ENCODE measurements around the gene ADAM12. TPM values are rescaled to one million over a fixed set of nuclear protein-coding genes. Genes with fewer than 3 reads are reported as not detected.

ADAM12 gene
- total and polyA plus RNA-seq, 2 donors (not counting 1 experiment from before 2014, with no cell fraction given): 21.0 to 56.9 TPM

DNA sequence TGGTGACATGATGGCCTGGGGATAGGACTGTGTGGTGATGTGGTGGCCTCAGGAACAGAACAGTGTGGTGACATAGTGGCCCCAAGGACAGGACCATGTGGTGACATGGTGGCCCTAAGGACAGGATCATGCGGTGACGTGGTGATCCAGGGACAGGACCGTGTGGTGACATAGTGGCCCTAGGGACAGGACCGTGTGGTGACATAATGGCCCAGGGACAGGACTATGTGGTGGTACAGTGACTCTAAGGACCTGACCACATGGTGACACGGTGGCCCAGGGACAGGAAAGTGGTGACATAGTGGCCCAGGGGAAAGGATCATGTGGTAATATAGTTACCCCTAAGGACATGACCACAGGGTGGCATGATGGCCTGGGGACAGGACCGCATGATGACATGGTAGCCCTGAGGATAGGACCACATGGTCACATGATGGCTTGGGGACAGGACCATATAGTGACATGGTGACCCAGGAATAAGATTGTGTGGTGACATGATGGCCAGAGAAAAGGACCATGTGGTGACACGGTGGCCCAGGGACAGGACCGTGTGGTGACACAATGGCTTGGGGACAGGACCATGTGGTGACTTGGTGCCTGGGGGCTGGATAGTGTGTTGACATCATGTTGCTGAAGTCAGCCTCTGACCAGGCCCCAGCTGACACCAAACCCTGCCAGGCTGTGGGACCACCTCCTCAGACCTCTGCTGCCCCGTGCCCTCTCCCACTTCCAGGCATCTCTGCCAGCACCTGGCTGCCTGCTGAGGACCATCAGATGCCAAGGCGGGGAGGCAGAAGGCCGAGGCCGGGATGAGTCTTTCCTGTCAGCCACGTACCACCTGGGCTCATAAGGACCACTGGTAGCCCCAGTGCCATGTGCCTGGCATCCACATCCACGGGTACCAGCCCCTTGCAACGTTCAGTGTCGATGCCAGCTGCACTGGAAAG, 99.5 kb downstream of the ADAM12 start:
- Histone ChIP-seq H3K27me3 (ENCODE audit: control insufficient read depth, insufficient read depth, low read length) (no peaks in the 10 kb centered on the region), H3K27ac (ENCODE audit: insufficient read depth, low read length) (no peak overlapping the region), H2AFZ (ENCODE audit: low read length) (no peak overlapping the region), H3K9ac (ENCODE audit: insufficient read depth, low read length) (no peak overlapping the region), H3K36me3 (ENCODE audit: control insufficient read depth, insufficient read depth, low read length) (no peaks in the 10 kb centered on the region), H3K79me2 (ENCODE audit: control insufficient read depth, insufficient read depth, low read length) (no peaks in the 10 kb centered on the region), H3K4me3 (replicated peaks in 1 of 4; ENCODE audit: control extremely low read depth in 1 of 4, insufficient read depth in 1 of 4, low read depth in 3 of 4, low read length in 4 of 4) (no peak overlapping the region), H3K9me3 (ENCODE audit: control insufficient read depth, insufficient read depth, low read depth, low read length) (no peaks in the 10 kb centered on the region), H4K20me1 (ENCODE audit: control insufficient read depth, extremely low read depth, insufficient read depth, low read length) (no peaks in the 10 kb centered on the region), H3K4me2 (ENCODE audit: extremely low read depth, insufficient read depth, low read length) (no peak overlapping the region), H3K4me1 (ENCODE audit: control insufficient read depth, extremely low read depth, insufficient read depth, low read length) (no peaks in the 10 kb centered on the region)
- DNase-seq (ENCODE audit: low read depth in 2 of 2): no peak
- TF ChIP-seq, protein P1, sequence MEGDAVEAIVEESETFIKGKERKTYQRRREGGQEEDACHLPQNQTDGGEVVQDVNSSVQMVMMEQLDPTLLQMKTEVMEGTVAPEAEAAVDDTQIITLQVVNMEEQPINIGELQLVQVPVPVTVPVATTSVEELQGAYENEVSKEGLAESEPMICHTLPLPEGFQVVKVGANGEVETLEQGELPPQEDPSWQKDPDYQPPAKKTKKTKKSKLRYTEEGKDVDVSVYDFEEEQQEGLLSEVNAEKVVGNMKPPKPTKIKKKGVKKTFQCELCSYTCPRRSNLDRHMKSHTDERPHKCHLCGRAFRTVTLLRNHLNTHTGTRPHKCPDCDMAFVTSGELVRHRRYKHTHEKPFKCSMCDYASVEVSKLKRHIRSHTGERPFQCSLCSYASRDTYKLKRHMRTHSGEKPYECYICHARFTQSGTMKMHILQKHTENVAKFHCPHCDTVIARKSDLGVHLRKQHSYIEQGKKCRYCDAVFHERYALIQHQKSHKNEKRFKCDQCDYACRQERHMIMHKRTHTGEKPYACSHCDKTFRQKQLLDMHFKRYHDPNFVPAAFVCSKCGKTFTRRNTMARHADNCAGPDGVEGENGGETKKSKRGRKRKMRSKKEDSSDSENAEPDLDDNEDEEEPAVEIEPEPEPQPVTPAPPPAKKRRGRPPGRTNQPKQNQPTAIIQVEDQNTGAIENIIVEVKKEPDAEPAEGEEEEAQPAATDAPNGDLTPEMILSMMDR (conservative IDR thresholded peaks at IDR 0.05 in 1 of 2, IDR thresholded peaks at IDR 0.05 in 1 of 2; ENCODE audit: low read depth in 1 of 2, low read length in 2 of 2): no peak
- TF ChIP-seq EZH2 (IDR thresholded peaks at IDR 0.05; ENCODE audit: low read length, missing control alignments): no peak

DNA sequence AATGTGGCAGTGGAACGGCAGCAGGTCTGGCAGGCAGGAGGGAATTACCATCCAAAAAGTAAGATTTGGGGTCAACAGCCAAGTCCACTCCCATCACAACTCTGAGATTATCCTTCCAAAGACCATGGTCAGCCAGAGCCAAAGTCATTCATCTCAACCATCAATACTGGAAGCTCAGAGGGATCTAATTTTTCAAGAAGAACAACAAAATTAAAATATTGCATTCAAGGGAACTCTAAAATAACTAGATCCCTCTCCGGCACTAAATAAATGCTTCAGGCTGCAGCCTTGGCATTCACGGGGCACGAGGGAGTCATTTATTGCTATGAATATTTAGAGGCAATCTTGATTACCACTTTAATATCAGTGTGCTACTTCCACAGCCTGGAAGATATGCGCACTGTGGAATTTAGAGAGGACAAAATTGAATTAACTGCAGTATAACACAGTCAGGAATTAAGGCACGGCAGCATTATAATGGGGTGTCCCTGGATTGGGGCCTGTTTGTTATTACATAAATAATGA, 102.0 kb downstream of the ADAM12 start:
- H3K36me3 ChIP-seq (ENCODE audit: control insufficient read depth, insufficient read depth, low read length): no peaks in the 10 kb centered on the region
- no peaks in the 10 kb centered on the region for H3K27me3 ChIP-seq (ENCODE audit: control insufficient read depth, insufficient read depth, low read length)
- H3K4me3 ChIP-seq (replicated peaks in 1 of 4; ENCODE audit: control extremely low read depth in 1 of 4, insufficient read depth in 1 of 4, low read depth in 3 of 4, low read length in 4 of 4): no peak overlapping the region
- no peak overlapping the region for H3K4me2 ChIP-seq (ENCODE audit: extremely low read depth, insufficient read depth, low read length)
- DNase-seq (ENCODE audit: low read depth in 2 of 2): no peak
- H3K9me3 ChIP-seq (ENCODE audit: control insufficient read depth, insufficient read depth, low read depth, low read length): no peaks in the 10 kb centered on the region
- no peaks in the 10 kb centered on the region for H3K4me1 ChIP-seq (ENCODE audit: control insufficient read depth, extremely low read depth, insufficient read depth, low read length)
- H3K9ac ChIP-seq (ENCODE audit: insufficient read depth, low read length): no peak overlapping the region
- no peak overlapping the region for H3K27ac ChIP-seq (ENCODE audit: insufficient read depth, low read length)
- H4K20me1 ChIP-seq (ENCODE audit: control insufficient read depth, extremely low read depth, insufficient read depth, low read length): no peaks in the 10 kb centered on the region
- H2AFZ ChIP-seq (ENCODE audit: low read length): no peak overlapping the region
- no peaks in the 10 kb centered on the region for H3K79me2 ChIP-seq (ENCODE audit: control insufficient read depth, insufficient read depth, low read length)
- TF ChIP-seq EZH2 (IDR thresholded peaks at IDR 0.05; ENCODE audit: low read length, missing control alignments): no peak
- TF ChIP-seq, protein P1 (conservative IDR thresholded peaks at IDR 0.05 in 1 of 2, IDR thresholded peaks at IDR 0.05 in 1 of 2; ENCODE audit: low read depth in 1 of 2, low read length in 2 of 2): no peak

DNA sequence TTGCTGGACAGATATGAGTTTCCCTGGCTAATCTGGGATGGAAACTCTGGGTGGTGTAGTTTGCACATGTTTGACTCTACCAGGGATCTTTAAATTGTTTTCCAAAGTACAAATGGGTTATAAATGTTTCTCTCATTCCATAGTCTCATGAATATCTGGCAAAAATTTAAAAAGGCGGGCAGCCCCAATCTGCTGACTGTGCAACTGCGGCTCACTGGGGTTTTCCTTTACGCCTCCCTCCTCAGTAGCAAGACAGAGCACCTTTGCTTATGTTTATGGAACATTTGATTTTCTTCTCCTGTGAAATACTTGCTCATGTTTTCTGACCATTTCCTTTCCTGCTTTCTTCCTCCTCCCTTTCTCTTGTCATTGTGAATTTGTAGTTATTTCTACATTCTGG, 105.0 kb downstream of the ADAM12 start:
- Histone ChIP-seq H3K27ac (ENCODE audit: insufficient read depth, low read length) (no peak overlapping the region), H3K27me3 (ENCODE audit: control insufficient read depth, insufficient read depth, low read length) (no peaks in the 10 kb centered on the region), H2AFZ (ENCODE audit: low read length) (no peak overlapping the region), H3K4me2 (ENCODE audit: extremely low read depth, insufficient read depth, low read length) (no peak overlapping the region), H4K20me1 (ENCODE audit: control insufficient read depth, extremely low read depth, insufficient read depth, low read length) (no peaks in the 10 kb centered on the region), H3K79me2 (ENCODE audit: control insufficient read depth, insufficient read depth, low read length) (no peaks in the 10 kb centered on the region), H3K4me3 (replicated peaks in 1 of 4; ENCODE audit: control extremely low read depth in 1 of 4, insufficient read depth in 1 of 4, low read depth in 3 of 4, low read length in 4 of 4) (no peak overlapping the region), H3K4me1 (ENCODE audit: control insufficient read depth, extremely low read depth, insufficient read depth, low read length) (no peaks in the 10 kb centered on the region), H3K9ac (ENCODE audit: insufficient read depth, low read length) (no peak overlapping the region), H3K36me3 (ENCODE audit: control insufficient read depth, insufficient read depth, low read length) (no peaks in the 10 kb centered on the region), H3K9me3 (ENCODE audit: control insufficient read depth, insufficient read depth, low read depth, low read length) (no peaks in the 10 kb centered on the region)
- TF ChIP-seq, protein P1 (conservative IDR thresholded peaks at IDR 0.05 in 1 of 2, IDR thresholded peaks at IDR 0.05 in 1 of 2; ENCODE audit: low read depth in 1 of 2, low read length in 2 of 2): no peak
- no peak for TF ChIP-seq EZH2 (IDR thresholded peaks at IDR 0.05; ENCODE audit: low read length, missing control alignments)
- no peak for DNase-seq (ENCODE audit: low read depth in 2 of 2)

Measured in fibroblast of lung (primary cell).